HL-60/S4 treated with phorbol 12-myristate 13-acetate at 8.2 ng/mL for 4 days and 3 days (cell line): Measurements from ENCODE around the gene MCU.
"Not testable (repeated sequence)": the region's sequence is repeated elsewhere in the genome, so short reads cannot be mapped to it uniquely, and the experiment has no call there.

ENCODE experiments used
- in situ Hi-C: fragments of 300-500 bp; cut with MboI; formaldehyde crosslinking; loops from 2 replicates; pipeline ENCODE4 v1.15.0; 2022; ENCODE audit warnings: low sequenced_read_pairs

The MCU gene

GRCh38 chr10:72729528-72729927, 37.6 kb downstream of the MCU start:
- in situ Hi-C loops: no loop called here

- in situ Hi-C loops: no loop called here
These were observed 38.5 kb downstream of the MCU start for GRCh38 chr10:72730479-72730878.

- in situ Hi-C loops: no loop called here
These were observed 40.0 kb downstream of the MCU start for GRCh38 chr10:72731916-72732419.

- in situ Hi-C loops: no loop called here
These were observed 40.6 kb downstream of the MCU start for GRCh38 chr10:72732521-72732920.

GRCh38 chr10:72733989-72734388, 42.0 kb downstream of the MCU start:
- in situ Hi-C loops: no loop called here

- in situ Hi-C loops: no loop called here
These were observed 43.5 kb downstream of the MCU start for GRCh38 chr10:72735288-72735936.

GRCh38 chr10:72736176-72736827, 44.4 kb downstream of the MCU start:
- in situ Hi-C loops: no loop called here

GRCh38 chr10:72736828-72737220, 44.9 kb downstream of the MCU start:
- in situ Hi-C loops: no loop called here

GRCh38 chr10:72737357-72737756, 45.4 kb downstream of the MCU start:
- in situ Hi-C loops: not testable (repeated sequence)

GRCh38 chr10:72738486-72738885, 46.5 kb downstream of the MCU start:
- in situ Hi-C loops: no loop called here

- in situ Hi-C loops: no loop called here
These were observed 48.6 kb downstream of the MCU start for GRCh38 chr10:72740528-72740927.

- in situ Hi-C loops: no loop called here
These were observed 50.1 kb downstream of the MCU start for GRCh38 chr10:72742092-72742491.

- in situ Hi-C loops: no loop called here
These were observed 50.9 kb downstream of the MCU start for GRCh38 chr10:72742797-72743196.

GRCh38 chr10:72744566-72744965, 52.6 kb downstream of the MCU start:
- in situ Hi-C loops: no loop called here

- in situ Hi-C loops: no loop called here
These were observed 54.8 kb downstream of the MCU start for GRCh38 chr10:72746426-72747363.

- in situ Hi-C loops: no loop called here
These were observed 55.6 kb downstream of the MCU start for GRCh38 chr10:72747521-72747920.

- in situ Hi-C loops: no loop called here
These were observed 61.9 kb downstream of the MCU start for GRCh38 chr10:72753760-72754231.

- in situ Hi-C loops: no loop called here
These were observed 62.5 kb downstream of the MCU start for GRCh38 chr10:72754275-72755032.

- in situ Hi-C loops: no loop called here
These were observed 64.9 kb downstream of the MCU start for GRCh38 chr10:72756674-72757385.

- in situ Hi-C loops: no loop called here
These were observed 65.8 kb downstream of the MCU start for GRCh38 chr10:72757732-72758131.
